Kidney epithelial cell (primary cell): Measurements from ENCODE around the gene ATP6V1E1. TPM values are rescaled to one million over a fixed set of nuclear protein-coding genes. Genes with fewer than 3 reads are reported as not detected.

ENCODE experiments used
- DNase-seq: peaks from one replicate; pipeline ENCODE4 v3.0.0-alpha.2; 2010; ENCODE audit warnings: low read depth
- H3K27me3 ChIP-seq: 2 replicates; pipeline ENCODE4 v1.6.0; 2011; ENCODE audit warnings: low read length; ENCODE audit not compliant: control insufficient read depth, insufficient read depth
- H3K36me3 ChIP-seq: 2 replicates; pipeline ENCODE4 v1.5.1; 2011; ENCODE audit warnings: low read length; ENCODE audit not compliant: control insufficient read depth, insufficient read depth
- H3K4me3 ChIP-seq: 2 replicates; pipeline ENCODE4 v1.5.1; 2011; ENCODE audit warnings: low read depth, mild to moderate bottlenecking, control low read depth, low read length
- total RNA-seq: library from RNA; depleted of rRNA; stranded (reverse); fragments of >200 nt; gene quantifications from 2 replicates; pipeline ENCODE4 v1.2.3, GENCODE V29; 2015
- TF ChIP-seq, protein P1 (sequence below): IDR thresholded peaks from 2 replicates; pipeline ENCODE4 v1.5.1; 2011; ENCODE audit warnings: mild to moderate bottlenecking, moderate library complexity, low read length, control low read depth, inconsistent platforms; ENCODE audit not compliant: insufficient read depth, poor library complexity, severe bottlenecking

The ATP6V1E1 gene
- total RNA-seq, 1 donor from 2014 or later, result 172 TPM

DNA sequence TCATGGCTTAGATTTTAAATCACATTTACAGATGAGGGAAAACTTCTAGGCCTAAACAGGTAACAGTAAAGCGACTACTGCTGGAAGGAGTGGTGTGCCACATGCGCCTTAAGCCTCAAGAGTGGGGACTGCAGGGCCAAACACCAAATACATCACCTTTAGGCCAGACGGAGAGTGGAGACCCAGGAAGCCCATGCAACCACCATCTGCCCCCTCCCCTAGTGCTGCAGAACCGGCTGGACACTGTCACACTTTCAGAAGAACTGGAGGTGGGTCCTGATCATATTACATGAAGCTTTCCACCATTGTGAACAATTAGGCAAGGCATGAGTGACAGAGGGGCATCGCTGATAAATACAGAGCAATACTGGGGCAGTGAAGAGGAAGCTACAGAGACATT, 36.3 kb downstream of the ATP6V1E1 start:
- no peaks in the 10 kb centered on the region for H3K27me3 ChIP-seq
- H3K36me3 ChIP-seq, result peaks cover 6% of the 10 kb centered on the region
- no peak overlapping the region for H3K4me3 ChIP-seq
- DNase-seq, result no peak
- TF ChIP-seq, protein P1, sequence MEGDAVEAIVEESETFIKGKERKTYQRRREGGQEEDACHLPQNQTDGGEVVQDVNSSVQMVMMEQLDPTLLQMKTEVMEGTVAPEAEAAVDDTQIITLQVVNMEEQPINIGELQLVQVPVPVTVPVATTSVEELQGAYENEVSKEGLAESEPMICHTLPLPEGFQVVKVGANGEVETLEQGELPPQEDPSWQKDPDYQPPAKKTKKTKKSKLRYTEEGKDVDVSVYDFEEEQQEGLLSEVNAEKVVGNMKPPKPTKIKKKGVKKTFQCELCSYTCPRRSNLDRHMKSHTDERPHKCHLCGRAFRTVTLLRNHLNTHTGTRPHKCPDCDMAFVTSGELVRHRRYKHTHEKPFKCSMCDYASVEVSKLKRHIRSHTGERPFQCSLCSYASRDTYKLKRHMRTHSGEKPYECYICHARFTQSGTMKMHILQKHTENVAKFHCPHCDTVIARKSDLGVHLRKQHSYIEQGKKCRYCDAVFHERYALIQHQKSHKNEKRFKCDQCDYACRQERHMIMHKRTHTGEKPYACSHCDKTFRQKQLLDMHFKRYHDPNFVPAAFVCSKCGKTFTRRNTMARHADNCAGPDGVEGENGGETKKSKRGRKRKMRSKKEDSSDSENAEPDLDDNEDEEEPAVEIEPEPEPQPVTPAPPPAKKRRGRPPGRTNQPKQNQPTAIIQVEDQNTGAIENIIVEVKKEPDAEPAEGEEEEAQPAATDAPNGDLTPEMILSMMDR, result no peak

DNA sequence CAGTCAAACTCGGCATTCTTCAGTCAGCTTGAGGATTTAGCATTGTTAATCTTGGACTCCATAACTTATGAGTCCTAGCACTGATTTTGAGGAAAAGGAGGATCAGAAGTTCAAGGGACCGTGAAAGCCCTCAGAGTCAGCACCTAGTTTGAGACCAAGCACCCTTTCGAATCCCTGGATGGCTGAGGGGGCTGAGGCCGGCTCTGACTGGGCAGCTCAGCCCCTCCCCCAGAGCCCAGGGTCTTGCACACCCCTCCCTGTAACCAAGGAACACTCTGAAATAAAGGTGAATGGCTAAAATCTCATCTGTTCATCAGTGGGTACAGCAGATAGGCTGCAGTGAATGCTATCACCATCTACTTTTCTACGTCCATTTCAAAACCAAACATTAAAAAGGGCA, 38.0 kb downstream of the ATP6V1E1 start:
- no peaks in the 10 kb centered on the region for H3K27me3 ChIP-seq
- no peak for DNase-seq
- TF ChIP-seq, protein P1, result no peak
- H3K4me3 ChIP-seq, result no peak overlapping the region
- peaks cover 3% of the 10 kb centered on the region for H3K36me3 ChIP-seq

DNA sequence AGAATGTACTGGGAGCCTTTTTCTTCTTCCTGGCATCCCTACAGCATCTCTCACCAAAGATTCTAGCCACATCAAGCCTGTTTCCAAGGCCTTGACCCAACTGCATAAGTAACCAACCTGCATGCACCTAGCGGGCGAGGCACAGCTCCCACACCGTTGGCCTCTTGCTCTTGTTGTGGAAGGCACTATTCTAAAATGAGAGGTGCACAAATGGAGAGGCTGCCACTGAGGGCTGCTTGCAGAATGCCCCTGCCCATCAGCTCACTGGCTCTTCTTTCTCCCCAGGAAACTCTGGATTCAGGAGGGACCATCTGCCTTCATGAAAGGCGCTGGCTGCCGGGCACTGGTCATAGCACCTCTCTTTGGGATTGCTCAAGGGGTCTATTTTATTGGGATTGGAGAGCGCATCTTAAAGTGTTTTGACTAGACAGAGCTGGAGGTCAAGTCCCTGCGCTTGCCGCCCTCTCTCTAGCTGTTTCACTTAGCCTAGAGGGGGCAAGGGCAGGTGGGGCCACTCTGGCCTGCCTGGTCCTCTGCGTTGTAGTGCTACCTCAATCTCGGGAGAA, 38.7 kb downstream of the ATP6V1E1 start:
- Histone ChIP-seq H3K27me3 (no peaks in the 10 kb centered on the region), H3K36me3 (peaks cover 3% of the 10 kb centered on the region)
- TF ChIP-seq, protein P1, result no peak

DNA sequence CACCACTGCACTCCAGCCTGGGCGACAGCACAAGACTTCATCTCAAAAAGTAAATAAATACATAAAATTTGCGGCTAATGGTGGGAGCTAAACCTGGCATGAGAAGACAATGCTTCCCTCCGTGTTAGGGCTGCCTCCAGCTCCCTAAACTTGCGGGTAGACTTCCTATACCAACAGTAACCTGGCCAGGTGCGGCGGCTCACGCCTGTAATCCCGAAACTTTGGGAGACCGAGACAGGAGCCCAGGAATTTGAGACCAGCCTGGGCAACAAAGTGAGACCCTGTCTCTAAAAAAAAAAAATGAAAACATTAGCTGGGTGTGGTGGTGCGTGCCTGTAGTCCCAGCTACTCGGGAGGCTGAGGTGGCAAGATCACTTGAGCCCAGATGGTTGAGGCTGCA, 39.9 kb downstream of the ATP6V1E1 start:
- Histone ChIP-seq H3K27me3 (no peaks in the 10 kb centered on the region), H3K4me3 (no peak overlapping the region), H3K36me3 (peaks cover 3% of the 10 kb centered on the region)
- no peak for DNase-seq
- TF ChIP-seq, protein P1, result no peak

More for the DNA sequence above, 38.7 kb downstream of the ATP6V1E1 start:
- no peak overlapping the region for H3K4me3 ChIP-seq
- no peak for DNase-seq

DNA sequence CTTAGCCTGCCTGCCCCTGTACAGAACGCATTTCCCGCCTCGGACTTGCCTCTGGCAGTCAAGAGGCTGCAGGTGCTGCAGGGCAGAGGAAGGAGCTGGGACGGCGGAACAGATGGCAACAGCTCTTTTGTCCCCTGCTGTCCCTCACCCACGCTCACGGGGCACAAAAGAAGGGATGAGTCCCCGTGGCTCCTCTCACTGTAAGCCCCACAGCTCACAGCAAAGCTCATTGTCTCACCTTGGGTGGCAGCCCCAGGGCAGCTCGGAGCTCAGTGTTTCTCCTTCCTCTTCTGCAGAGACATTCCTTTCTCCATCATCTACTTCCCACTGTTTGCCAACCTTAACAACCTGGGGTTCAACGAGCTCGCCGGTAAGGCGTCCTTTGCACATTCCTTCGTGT, 40.9 kb downstream of the ATP6V1E1 start:
- Histone ChIP-seq H3K4me3 (no peak overlapping the region), H3K27me3 (no peaks in the 10 kb centered on the region), H3K36me3 (peaks cover 3% of the 10 kb centered on the region)
- DNase-seq, result no peak
- TF ChIP-seq, protein P1, result no peak

DNA sequence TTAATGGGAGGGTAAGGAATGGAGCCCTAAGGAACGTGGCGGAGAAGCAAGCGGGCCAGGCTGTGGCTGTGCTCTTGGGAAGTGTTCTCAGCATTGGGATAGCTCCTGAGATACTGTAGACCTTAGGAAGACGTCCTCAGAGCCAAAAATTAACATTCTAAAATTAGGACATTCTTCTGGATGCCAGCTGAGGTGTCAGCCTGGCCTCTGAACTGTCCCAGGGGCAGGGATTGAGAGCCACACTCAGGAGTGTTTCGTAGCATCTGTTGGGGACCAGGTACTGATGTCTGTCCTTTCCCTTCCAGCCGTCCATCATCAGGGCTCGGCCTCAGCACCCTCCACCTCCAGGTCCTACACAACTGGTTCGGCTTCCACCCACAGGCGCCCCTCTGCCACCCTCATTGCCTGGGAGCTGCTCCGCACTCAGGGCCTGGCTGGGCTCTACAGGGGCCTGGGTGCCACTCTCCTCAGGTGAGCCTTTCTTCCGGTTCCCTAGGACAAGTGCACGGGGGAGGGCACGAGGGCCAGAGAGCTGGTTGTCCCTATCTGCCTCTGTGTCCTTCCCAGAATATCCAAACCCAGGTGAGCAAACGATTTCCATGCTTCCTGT, 41.6 kb downstream of the ATP6V1E1 start:
- Histone ChIP-seq H3K27me3 (no peaks in the 10 kb centered on the region), H3K4me3 (no peak overlapping the region), H3K36me3 (no peaks in the 10 kb centered on the region)
- TF ChIP-seq, protein P1, result no peak
- DNase-seq, result no peak
